Lung (tissue), 12 donors: ENCODE results near the gene BEND3. TPM values are rescaled to one million over a fixed set of nuclear protein-coding genes. Genes with fewer than 3 reads are reported as not detected.

Experiments
- ATAC-seq: fragments of 200-7000 bp; cut with Tn5 transposase; one replicate; pipeline ENCODE4 v1.9.1; 2020; ENCODE audit warnings: moderate number of reproducible peaks; ENCODE audit not compliant: insufficient read depth, low FRiP score
- DNase-seq, 3 donors: peaks; one replicate each; pipeline ENCODE4 v3.0.0-alpha.2; 2013 to 2017
- H3K27ac ChIP-seq, 2 donors: one replicate each; pipeline ENCODE4 v1.5.1; 2013; ENCODE audit warnings: mild to moderate bottlenecking in 2 of 2, moderate library complexity in 2 of 2, control low read depth in 1 of 2, inconsistent platforms in 1 of 2, low read depth in 1 of 2, low read length in 1 of 2
- H3K27me3 ChIP-seq, 3 donors: one replicate each; pipeline ENCODE4 v1.5.1; 2013; ENCODE audit warnings: low read length in 2 of 3; ENCODE audit not compliant: control insufficient read depth in 3 of 3, insufficient read depth in 3 of 3
- H3K36me3 ChIP-seq, 4 donors: one replicate each; pipeline ENCODE4 v1.5.1; 2013; ENCODE audit warnings: low read length in 4 of 4, mild to moderate bottlenecking in 1 of 4, moderate library complexity in 1 of 4; ENCODE audit not compliant: control insufficient read depth in 4 of 4, insufficient read depth in 4 of 4
- H3K4me1 ChIP-seq, 5 donors: one replicate each; pipeline ENCODE4 v1.5.1; 2013; ENCODE audit warnings: low read length in 5 of 5, mild to moderate bottlenecking in 2 of 5, moderate library complexity in 1 of 5; ENCODE audit not compliant: control insufficient read depth in 5 of 5, insufficient read depth in 5 of 5
- H3K4me3 ChIP-seq: one replicate; pipeline ENCODE4 v1.5.1; 2013; ENCODE audit warnings: mild to moderate bottlenecking, control low read depth, moderate library complexity
- H3K9ac ChIP-seq, 2 donors: one replicate each; pipeline ENCODE4 v1.5.1; 2013; ENCODE audit warnings: low read length in 2 of 2, control low read depth in 1 of 2; ENCODE audit not compliant: insufficient read depth in 1 of 2
- H3K9me3 ChIP-seq, 4 donors: one replicate each; pipeline ENCODE4 v1.5.1; 2013; ENCODE audit warnings: low read length in 3 of 4, mild to moderate bottlenecking in 1 of 4, moderate library complexity in 1 of 4; ENCODE audit not compliant: control insufficient read depth in 4 of 4, insufficient read depth in 3 of 4
- WGBS, 2 donors: extraction: QIAGEN DNeasy Blood & Tissue Kit; methylation state at CpG; one replicate each; pipeline ENCODE4 v1.1.7; 2013; 5-methylcytosine and 5-hydroxymethylcytosine counted together
- polyA plus RNA-seq, 2 donors: library from polyadenylated mRNA; stranded (reverse); fragments of 200-250 nt; gene quantifications; one replicate each; pipeline ENCODE4 v1.2.1, GENCODE V29; 2013
- total RNA-seq, 2 donors: library from RNA; depleted of rRNA in 1 of 2; stranded (reverse); fragments of >200 nt in 1 of 2; gene quantifications; one replicate each; pipeline ENCODE4 v1.2.1, GENCODE V29; 2014 to 2021
- TF ChIP-seq, protein P1 (sequence below): IDR thresholded peaks from 2 replicates; pipeline ENCODE4 v1.5.1; 2012; ENCODE audit warnings: mild to moderate bottlenecking; ENCODE audit errors: control extremely low read depth, extremely low read depth
- donor health status: control.
- donor health status: control.
- donor health status: Bipolar disorder and iron deficiency.
- donor health status: healthy.
- donor health status: DM: yes; HTN: yes; CAD: no.

Gene BEND3
- total and polyA plus RNA-seq, 4 donors: 1.2 to 4.4 (median 2.5) TPM

DNA sequence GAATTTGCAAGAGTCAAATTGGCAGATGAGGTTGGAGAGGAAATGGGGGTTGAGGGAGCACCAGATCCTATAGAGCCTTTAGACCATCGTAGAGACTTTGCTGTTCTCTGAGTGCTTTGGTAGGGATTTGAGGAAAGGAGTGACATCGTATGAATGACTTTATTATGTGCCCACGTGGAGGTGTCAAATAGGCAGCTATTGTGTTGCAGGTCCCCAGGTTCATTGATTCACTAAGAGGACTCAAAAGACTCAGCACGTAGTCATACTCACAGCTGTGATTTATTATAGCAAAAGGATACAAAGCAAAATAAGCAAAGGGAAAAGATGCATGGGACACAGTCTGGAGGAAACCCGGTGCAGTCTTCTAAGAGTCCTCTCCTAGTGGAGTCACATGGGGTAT is 85.2 kb downstream of the BEND3 start:
- no peak for ATAC-seq
- TF ChIP-seq, protein P1, sequence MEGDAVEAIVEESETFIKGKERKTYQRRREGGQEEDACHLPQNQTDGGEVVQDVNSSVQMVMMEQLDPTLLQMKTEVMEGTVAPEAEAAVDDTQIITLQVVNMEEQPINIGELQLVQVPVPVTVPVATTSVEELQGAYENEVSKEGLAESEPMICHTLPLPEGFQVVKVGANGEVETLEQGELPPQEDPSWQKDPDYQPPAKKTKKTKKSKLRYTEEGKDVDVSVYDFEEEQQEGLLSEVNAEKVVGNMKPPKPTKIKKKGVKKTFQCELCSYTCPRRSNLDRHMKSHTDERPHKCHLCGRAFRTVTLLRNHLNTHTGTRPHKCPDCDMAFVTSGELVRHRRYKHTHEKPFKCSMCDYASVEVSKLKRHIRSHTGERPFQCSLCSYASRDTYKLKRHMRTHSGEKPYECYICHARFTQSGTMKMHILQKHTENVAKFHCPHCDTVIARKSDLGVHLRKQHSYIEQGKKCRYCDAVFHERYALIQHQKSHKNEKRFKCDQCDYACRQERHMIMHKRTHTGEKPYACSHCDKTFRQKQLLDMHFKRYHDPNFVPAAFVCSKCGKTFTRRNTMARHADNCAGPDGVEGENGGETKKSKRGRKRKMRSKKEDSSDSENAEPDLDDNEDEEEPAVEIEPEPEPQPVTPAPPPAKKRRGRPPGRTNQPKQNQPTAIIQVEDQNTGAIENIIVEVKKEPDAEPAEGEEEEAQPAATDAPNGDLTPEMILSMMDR: no peak
- peaks cover 0 to 3% (median 1%) of the 10 kb centered on the region in 4 donors for H3K36me3 ChIP-seq
- H3K4me3 ChIP-seq: no peak overlapping the region
- H3K4me1 ChIP-seq: peaks cover 0 to 11% (median 2%) of the 10 kb centered on the region in 5 donors
- H3K27ac ChIP-seq: no peak overlapping the region
- H3K27me3 ChIP-seq: no peaks in the 10 kb centered on the region
- no peak for DNase-seq
- 86 to 91% methylated on average over 5 of the region's 5 CpGs for WGBS, 2 donors
- no peaks in the 10 kb centered on the region for H3K9me3 ChIP-seq
- H3K9ac ChIP-seq: no peak overlapping the region

DNA sequence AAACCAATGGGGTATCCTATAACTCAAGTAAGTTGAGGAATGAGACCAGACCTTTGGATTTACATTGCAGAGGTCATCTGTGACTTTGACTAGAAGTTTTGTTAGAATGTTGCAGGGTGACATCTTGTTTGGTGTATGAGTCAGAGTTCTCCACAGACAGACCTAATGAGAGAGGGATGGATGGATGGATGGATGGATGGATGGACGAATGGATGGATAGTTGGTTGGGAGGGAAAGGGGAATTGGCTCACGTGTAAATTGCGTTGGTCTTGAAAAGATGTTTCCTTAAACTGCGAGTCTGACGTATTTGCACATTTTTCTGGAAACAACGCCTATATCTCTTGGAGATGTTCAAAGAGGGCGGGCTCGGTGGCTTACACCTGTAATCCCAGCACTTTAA is 88.3 kb downstream of the BEND3 start:
- Histone ChIP-seq H3K36me3 (peaks cover 0 to 3% (median 0%) of the 10 kb centered on the region in 4 donors), H3K4me1 (peaks cover 0 to 11% (median 2%) of the 10 kb centered on the region in 5 donors), H3K4me3 (no peak overlapping the region), H3K27me3 (no peaks in the 10 kb centered on the region), H3K9me3 (no peaks in the 10 kb centered on the region), H3K27ac (no peak overlapping the region), H3K9ac (no peak overlapping the region)
- 92 to 96% methylated on average over 8 of the region's 8 CpGs for WGBS, 2 donors
- DNase-seq (no peak), ATAC-seq (no peak)
- TF ChIP-seq, protein P1: no peak

DNA sequence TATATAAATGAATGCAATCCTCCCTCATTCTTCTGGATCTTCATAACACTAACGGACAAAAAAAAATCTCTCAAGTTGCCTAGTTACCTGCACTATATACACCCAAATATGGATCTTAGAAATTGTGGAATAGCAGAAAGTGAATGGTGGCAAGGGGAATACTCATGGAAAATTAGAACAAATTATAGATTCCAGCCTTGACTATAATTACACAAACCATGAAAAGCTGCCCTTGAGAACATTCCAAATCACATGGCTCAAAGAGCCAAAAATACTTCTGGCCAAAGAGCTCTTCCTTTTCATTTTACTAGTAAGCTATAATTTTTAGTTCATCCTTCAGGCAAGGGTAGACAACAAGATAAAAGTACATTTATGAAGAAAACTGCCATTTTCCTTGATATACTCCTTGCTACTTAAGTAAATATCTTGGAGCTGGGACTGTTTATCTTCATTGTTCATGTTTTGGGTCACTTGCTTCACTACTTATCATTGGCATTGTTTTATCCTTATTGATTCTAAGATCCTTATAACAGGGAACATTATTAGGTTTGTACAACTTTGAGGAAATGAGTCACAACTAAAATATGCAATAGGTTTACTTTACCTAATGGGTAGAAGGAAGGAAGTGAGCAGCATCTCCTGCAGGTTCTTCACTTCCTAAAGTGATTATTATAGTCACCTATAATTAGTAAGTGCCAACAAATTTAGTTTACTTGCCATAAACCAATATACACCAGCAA is 93.7 kb downstream of the BEND3 start:
- 90 to 93% methylated on average over 1 of the region's 1 CpG for WGBS, 2 donors
- DNase-seq (peak in 1 of 3 donors; percentile 23), ATAC-seq (no peak)
- Histone ChIP-seq H3K36me3 (no peaks in the 10 kb centered on the region), H3K4me3 (no peak overlapping the region), H3K4me1 (no peaks in the 10 kb centered on the region), H3K27me3 (no peaks in the 10 kb centered on the region), H3K27ac (no peak overlapping the region), H3K9ac (no peak overlapping the region), H3K9me3 (no peaks in the 10 kb centered on the region)
- TF ChIP-seq, protein P1: no peak
